ENCODE data around the gene LAMP2.

The LAMP2 gene

DNA sequence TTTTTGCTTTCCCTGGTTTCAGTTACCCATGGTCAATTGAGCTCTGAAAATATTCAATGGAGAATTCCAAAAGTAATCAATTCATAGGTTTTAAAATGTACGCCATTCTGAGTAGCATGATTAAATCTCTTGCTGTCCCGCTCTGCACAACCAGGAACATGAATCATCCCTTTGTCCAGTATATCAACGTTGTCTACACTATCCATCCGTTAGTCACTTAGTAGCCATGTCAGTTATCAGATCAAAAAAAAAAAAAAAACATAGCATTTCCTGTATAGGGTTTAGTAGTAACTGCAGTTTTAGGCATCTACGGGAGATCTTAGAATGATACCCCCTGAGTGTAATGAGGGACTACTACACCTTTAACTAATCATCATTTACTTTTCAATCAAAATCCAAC, 15.1 kb downstream of the LAMP2 start:
- DNase-seq = no peak

DNA sequence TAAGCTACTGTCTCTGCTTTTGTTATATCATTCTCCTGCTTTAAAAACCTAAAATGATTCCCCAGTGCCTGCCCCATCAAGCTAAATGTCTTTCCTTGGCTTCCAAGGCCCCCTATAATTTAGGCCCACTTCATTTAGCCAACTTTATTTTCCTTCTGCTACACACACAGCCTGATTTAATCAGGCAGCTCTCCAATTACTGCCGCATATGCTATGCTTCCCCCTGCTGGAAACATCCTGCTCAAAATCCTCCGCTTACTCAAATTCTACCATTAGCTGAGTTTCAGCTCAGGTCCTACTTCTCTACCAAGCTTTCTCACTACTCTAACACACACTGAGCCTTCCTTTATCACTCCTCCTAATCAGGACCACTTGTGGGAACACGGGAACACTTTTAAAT, 17.0 kb downstream of the LAMP2 start:
- DNase-seq = peak; percentile 41

DNA sequence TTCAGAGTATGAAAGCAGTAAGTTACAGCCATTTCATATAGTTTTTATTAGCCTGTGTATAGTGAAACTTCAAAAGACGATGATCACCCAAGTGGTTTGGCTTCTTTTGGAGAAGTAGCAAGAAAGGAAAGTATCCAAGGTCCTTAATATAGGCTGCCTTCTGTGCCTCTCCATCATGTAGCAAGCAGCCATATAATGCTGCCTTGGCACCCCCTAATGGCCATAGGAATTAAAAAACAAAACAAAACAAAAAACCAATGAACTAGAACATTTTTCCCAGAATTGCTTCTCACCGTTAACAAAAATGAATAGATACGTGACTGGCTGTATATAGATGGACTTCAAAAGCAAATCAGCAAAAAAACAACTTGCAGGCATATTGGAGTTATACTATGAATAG, 18.9 kb downstream of the LAMP2 start:
- DNase-seq = no peak

DNA sequence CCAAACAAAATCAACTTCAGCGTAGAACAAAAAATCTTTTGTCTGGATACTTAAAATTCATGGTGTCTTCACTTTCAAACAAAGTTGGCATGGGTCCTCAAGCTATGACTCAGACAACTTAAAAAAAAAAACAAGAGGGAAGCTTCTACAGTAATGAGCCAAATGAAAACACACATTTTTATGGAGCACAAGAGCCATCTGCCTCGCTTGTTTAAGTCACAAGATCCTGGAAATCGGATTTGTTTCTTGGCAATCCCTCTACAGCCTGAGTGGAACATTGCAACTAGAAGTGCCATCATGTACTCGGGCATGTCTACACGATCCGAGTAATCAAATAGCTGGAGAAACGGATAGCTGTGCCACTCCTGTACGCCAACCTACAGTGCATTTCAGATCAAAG, 22.6 kb downstream of the LAMP2 start:
- DNase-seq = no peak

DNA sequence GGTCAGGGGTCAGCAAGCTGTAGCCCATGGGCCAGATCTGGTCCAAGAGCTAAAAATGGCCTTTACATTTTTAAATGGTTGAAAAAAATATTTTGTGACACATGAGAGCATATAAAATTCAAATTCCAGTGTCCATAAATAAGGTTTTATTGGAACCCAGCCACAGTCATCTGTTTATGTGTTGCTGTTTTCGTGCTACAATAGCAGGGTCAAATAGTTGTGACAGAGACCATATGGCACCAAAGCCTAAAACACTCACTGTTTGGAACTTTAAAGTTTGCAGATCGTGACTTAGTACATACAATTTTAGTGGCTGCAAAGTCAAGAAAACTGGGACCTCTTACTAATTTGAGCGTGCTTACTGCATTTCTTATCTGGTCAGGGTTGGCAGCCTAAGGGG, 29.2 kb downstream of the LAMP2 start:
- no peak for DNase-seq

DNA sequence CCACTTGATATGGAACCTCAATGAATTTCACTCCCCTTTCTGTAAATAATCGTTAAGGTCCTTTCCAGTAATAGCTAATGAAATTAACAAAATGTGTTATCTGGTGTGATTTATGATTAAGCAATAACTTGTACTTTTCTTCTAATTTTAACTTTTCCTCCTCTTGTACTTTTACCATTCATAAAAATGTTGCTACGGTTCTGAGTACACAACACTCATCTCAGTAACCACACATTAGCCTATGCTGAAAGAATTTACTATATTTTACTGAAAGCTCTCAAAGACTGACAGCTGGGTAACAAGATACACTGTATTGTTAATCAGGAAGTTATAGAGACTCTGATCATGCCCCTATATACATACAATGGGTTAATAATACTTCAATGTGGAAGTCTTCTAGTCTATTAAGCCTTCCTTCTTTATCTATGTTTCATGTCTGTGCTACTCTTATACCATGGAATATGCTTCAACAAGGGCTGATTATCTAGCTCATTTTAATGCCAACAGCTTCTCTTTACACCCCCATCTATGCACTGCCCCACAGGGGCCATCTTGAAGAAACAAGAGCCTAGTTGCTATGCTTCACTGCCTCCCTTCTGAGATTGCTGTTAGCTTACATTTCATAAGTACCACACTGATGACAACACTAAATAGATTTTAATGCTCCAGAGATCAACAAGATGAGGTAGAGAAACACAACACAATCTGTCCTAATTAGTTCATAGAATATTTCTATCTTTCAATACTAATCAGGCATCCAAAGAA, 39.1 kb downstream of the LAMP2 start:
- no peak for DNase-seq

DNA sequence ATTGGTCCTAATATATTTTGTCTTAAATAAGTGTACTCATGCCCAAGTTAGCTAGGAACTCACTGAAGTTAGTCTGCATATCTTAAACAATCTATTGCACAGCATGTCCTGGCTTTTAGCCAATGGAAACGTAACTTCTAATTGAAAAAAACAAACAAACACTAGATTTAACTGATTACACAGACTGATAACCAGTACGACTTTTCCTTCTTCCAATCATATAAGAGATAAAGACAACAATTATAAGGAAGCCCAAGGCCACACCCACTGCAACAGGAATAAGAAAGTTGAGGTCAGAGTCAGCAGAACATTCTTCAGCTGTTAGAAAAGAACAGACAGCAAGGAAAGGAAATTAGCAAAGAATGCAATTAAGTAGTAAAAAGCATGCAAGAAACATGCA, 40.8 kb downstream of the LAMP2 start:
- DNase-seq = no peak

DNA sequence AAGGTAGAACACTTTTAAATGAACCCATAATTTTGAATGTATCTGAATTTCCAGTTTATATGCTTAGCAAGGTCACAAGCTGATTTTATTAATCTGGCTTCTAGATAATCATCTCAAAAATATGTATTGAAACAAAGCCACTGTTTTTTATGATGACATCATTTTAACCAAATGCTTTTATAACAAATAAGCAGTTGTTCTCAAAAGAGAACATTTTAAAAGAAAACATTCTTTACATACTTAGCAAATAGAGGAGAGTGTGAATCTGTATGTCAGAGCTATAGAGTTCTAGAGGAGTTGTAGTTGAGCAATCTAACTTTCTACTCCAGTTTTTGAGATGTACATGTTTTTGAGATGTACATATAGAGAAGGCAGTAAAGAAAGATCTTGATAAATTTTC, 42.5 kb downstream of the LAMP2 start:
- no peak for DNase-seq

DNA sequence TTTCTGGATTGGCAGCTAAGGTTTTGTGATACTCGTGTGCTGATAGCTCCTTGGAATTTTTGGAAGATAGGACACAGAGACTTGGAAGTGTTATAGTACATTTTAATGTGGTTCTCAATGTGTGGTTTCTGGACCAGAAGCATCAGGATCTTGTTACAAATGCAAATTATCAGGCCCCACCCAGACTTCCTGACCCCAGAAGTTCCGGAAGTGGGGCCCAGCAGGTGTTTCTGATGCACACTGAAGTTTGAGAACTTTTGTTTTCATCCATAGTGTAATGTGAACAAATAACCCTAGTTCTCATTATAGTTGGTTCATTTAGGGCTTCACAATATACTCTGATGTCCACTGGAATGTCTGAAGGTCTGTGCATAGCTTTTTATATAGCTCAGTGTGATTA, 49.6 kb downstream of the LAMP2 start:
- no peak for DNase-seq

DNA sequence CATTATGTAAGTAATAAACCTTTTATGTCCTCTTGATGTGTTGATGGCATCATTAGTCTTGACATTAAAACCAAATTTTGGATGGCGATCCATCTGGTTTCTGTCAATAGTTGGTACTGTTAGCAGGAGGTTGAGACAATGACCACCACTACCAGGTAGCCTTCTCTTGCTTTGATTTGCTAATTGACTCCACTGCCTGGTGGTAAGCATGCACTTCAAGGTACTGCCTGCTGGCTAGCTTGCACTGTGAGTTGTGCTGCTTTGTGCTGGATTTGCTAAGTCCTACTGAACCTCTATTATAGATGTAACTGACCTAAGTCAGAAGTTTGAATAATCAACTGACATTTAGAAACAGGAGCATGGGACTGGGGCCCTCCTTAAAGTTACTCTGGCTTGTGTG, 60.9 kb downstream of the LAMP2 start:
- no peak for DNase-seq

DNA sequence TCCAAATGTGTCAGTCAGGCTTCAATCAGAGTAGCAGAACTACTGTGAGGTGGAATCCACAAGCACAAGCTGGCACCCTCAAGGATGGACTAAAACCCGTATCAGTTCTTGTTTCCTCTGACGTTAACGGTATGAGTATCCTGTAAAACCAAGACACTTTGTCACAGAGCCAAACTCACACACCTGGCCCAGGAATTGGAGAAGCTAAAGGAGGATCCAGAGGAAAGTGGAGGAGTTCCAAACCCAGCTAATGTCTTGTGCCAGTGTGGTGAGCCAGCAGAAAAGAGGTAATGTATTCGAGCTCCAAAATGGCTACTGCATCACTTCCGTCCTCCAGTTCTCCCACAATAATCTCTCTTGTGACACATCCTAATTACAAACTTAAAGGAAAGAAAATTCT, 62.5 kb downstream of the LAMP2 start:
- DNase-seq = no peak

DNA sequence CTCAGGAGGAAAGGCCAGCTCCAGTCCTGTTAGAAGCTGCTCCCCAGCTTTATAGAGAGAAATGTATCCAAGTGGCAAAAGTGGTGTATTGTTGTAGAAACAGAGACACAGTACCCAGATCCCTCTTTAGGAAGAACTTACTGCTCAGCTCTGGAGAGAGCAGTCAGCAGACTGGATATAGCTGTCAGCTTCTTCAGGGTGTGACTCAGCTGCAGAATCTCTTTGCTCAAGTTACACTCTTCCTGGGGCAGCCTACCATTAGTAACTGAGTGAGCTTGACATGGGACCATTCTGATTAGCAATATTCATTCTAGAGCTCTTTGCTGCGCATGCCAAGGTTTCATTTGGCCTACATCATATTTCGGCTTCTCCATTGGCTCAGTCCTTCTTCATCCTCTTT, 66.7 kb downstream of the LAMP2 start:
- DNase-seq = no peak

DNA sequence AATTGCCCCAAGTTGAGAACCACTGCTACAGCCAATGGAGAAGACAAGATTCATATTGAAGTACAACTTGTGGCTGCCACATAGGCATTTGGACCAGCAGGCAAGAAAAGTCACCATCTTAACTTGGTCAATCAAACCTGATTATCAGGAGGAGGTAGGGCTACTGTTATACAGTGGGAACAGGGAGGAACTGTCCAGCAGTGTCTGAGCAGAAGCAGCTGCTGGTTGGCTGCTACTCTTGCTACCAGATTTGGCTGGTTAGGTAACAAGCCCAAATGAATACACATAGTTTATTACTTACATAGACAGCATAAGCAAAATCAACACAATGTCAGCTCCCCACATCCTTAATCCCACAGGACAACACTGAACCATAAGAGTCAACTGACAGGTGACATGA, 67.8 kb downstream of the LAMP2 start:
- no peak for DNase-seq

DNA sequence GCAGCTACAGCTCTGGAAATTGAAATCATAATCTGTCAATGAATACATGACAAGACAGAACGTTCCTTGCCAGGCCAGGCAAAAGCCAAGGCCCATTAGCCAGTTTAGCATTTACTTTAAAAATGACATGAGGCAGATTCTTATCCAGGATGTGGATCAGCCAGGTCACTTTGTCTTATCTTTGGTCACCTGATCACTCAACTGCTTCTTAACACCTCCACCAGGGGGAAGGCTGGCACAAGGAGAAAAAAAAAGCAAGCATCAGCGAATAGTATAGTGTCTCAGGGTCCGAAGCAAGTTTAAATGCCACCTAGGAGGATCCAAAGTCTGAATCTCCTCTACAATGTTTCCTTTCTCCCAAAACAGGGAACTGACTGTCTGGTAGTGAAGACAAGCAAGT, 88.4 kb downstream of the LAMP2 start:
- no peak for DNase-seq

DNA sequence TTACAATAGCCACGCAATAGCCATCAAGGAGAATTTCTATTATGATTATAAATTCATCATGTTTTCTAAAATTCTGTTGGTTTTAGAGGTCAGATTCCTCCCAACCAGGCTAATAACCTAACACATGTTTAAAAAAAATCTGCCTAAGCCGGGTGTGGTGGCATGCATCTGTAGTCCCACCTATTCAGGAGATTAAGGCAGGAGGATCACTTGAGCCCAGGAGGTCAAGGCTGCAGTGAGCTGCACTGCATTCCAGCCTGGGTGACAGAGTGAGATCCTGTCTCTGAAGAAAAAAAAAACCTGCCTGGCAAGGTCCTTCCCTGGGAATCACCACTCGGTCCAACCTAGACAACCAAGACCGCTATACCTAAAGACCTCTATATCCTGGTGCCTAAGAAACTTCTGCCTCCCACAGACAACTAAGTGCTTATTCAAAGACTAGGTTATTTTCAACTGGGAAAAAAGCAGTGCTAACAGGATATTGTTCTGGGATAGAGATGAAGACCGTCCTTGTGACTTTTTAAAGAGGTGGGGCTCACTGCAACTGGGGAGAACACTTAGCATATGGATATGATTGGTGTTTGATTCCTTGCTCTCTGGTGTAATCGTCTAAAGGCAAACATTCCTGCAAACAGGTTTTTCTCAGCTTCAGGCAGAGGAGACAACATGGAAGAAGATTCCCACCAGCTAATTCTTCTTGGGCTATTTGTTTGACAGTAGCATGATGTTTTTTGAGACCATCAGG, 89.0 kb downstream of the LAMP2 start:
- DNase-seq = no peak

DNA sequence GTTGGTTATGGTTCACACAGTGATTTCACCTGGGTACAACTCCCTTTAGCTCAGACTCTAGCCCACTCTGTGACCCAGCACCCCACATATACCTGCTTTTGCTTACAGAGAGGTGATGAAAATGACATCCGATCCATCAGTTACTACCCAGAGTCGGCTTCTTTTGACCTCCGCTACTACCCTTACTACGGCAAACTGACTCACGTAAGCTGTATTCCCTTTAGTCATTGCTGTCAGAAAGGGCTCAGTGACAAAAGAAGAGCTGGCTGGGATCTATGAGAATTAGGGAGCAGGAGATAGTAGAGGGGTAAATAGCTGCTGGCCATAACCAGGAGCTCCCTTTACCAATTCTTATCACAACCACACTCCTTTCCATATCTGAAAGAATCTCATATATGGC, 90.5 kb downstream of the LAMP2 start:
- DNase-seq = no peak
